KBM-7 (cell line): ENCODE measurements around the gene CDH23.

Experiments
- DNase-seq: peaks from one replicate; pipeline ENCODE4 v3.0.0-alpha.2; 2015
- in situ Hi-C: fragments of 300-500 bp; cut with MboI; formaldehyde crosslinking; loops from 2 replicates; pipeline ENCODE4 v1.14.3; 2020; ENCODE audit warnings: low sequenced_read_pairs, low pct_unique_long_range_greater_than_20kb, mixed read lengths

The CDH23 gene

DNA sequence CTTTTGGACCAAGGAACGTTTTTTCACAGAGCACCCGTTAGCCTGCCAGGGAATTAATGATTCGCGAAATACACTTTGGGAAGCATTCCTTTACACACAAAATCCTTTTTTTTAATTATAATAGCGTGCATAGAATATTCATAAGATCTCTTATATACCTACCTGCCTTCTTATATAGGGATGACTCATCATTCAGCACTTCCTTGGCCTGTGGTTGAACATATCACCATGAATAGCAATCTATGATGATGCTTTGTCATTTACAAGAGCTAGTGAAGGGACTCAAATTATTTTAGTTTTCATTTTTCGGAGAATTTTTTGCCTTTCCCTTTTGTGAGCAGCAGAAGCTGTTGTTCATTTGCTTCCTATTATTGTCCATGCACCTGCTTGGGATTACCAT is 97.0 kb downstream of the CDH23 start:
- DNase-seq: no peak
- in situ Hi-C loops: no loop called here

DNA sequence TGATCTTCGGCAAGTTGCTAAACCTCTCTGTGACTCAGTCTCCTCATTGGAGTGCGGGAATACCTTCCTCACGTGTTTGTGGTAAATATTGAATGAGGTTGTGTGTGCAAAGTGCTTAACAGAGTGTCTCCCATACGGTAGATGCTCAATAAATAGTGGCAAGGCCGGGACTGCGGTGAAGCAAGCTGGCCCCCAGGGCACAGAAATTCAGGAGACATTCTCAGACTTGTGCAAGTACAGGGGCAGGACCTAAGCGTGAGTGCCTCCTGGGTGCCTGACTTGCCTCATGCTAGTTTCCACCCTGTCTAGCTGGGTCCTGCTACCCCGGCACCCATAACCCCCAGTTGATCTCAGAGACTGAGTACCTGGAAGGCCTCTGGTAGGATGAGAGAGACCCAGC is 97.8 kb downstream of the CDH23 start:
- in situ Hi-C loops: no loop called here
- DNase-seq: no peak

DNA sequence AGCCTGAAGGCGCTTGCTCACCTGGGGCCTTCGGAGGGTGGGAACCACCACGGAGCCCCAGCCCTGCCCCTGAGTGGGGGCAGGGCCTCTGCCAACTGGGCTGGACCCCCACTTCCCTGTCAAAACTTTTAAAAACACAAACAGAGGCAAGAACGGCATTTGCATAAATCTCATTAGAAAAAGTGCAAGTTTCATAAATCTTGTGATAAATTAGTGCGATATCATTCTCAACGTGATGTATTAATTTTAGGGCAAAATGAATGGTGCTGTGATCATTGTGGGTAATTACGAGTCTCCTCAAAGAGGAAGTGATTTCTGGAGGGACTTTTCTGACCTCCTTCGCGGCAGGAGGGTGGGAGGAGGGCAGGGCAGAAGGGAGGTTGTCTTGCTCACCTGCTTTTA is 98.3 kb downstream of the CDH23 start:
- peak; percentile 43 for DNase-seq
- in situ Hi-C loops: no loop called here

DNA sequence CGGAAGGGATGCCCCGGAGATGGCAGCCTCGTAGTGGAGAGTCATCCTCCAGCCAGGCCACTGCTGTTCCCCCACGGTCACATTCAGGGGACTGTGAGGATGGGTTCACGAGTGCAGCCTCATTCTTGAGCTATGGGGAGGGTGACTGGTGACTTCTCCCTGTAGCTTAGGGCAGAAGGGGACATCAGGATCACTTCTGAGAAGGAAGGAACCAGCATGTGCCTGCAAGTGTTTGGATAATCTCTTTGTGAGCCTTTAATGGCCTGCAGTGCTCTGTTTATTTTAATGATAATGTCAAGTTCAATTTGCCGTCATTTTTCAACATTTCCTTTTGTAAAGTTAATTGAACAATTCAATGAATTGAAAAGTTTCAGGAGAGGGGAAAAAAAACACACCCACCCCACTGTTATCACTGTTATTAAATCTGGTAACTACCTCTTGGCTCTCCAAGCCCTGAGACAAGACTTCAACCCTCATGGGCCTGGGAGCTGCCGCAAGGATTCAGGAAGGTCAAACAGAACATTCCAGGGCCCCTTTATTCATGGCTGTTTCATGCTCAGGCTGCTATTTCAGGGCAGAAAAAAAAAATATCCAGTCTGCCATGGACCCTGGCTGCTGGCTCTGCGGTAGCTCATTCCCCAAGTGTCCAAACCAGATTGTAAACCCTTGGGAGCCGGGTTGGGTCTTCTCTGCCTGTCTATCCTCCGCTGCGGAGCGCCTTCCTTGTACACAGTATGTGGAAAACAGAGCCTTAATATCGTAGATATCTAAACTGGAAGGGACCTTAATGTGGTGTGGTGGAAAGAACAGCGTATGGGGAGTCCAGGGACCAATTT is 100.4 kb downstream of the CDH23 start:
- no peak for DNase-seq
- in situ Hi-C loops: no loop called here

DNA sequence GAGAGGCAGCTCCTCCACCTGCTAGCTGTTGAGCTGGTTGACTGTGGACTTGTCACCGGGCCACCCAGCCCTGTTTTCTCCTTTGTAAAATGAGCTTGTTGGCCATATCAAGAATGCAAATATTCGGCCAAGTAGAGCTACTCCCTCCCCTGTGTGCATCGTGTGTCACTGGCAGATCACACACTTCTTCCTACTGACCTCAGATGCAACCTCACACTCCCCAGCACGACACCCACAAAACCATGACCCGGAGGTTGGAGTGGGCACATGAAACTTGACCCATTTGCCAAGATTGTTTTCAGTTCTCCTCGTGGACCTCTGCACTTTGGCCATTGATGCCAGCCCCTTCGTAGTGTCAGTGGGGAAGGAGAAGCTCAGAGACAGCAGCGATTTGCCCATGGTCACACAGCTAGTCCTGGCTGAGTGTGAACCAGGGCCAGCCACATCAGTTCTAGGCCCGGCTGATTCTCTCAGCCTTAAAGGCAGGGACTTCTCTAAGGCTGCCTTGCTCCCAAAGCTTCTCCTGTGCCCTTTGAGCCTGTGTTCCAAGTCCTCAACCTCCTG is 101.1 kb downstream of the CDH23 start:
- no peak for DNase-seq
- in situ Hi-C loops: no loop called here

DNA sequence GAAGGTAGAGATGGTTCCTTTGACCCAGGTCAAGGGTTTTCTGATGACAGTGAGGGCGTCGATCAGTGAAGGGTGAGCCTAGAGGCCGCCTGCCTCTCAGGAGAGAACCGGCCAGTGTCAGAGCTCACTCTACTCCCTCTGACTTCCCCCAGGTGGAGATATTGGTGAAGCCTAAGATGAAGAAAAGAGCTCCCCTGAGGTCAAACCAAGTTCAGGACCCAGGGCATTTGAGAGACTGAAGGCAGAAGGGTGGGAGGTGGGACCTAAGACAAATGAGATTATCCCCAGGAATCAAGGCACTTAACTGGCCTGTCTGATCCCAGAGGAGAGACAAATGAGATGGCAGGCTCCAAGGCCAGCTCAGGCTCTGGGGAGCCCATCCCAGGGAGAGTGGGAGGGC is 104.7 kb downstream of the CDH23 start:
- no peak for DNase-seq
- in situ Hi-C loops: no loop called here

DNA sequence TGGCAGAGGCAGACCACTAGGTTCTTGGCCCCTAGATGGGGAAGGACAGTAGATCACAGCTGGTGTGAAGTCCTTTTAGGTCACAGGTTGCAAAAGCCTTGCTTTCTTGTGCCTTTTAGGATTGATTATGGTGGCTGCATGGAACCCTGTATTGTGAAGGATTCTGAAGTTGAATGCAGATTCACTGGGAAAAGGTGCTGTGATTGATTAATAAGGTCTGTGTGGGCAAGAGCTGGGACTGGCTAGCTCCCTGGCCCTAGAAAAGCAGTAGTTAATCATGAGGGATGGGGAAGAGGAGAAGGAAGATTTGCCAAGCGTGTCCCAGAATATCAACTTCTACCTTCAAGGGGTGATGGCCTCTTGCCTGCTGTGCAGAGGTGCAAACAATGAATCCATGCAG is 105.5 kb downstream of the CDH23 start:
- DNase-seq: no peak
- in situ Hi-C loops: no loop called here

DNA sequence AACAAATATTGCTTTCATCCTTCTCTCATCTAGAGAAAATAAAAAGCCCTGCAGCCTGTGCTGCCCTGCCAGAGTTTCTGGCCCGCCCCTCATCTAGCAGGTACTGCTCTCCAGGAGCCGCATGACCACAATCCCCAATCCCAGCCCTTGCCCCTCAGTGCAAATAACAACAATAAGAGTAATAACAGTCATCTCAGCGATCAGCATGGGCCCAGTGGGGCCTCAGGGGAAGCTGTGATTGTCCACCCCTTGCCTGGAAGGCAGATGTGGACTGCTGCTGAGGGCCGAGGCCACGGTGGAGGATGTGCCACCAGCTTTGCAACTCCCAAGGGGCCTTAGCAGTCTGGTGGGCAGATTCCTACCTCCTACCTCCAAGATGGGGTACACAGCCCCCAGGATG is 106.1 kb downstream of the CDH23 start:
- in situ Hi-C loops: no loop called here
- DNase-seq: no peak

DNA sequence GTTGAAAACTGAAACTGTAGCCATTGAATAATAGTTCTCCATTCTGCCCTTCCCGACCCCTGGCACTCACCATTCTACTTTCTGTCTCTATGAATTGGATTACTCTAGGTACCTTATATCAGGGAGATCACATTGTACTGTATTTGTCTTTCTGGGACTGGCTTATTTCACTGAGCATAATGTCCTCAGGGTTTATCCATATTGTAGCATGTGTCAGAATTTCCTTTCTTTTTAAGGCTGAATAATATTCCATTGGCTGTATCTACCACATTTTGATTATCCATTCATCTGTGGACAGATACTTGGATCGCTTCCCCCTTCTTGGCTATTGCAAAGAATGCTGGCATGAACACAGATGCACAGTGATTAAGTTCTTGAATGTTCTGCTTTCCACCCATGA is 107.4 kb downstream of the CDH23 start:
- in situ Hi-C loops: no loop called here
- DNase-seq: no peak

DNA sequence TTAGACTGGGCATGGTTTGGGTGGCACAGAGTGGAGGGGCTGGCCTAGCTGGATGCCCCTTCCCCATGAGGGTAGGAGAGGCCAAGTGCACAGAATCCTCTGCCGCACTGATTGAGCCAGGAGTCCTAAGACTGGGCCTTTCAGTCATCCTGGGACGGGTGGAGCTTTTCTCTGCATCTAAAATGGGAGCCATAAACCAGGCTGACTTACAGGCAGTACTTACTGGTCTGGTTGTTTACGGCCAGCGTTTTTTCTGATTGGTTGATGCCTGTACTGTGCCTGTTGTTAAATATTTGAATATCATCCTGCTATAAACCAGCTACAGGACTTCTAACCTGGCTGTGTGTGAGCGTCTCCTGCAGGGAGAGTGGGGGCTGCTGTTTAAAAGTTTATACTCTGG is 107.8 kb downstream of the CDH23 start:
- no peak for DNase-seq
- in situ Hi-C loops: no loop called here

DNA sequence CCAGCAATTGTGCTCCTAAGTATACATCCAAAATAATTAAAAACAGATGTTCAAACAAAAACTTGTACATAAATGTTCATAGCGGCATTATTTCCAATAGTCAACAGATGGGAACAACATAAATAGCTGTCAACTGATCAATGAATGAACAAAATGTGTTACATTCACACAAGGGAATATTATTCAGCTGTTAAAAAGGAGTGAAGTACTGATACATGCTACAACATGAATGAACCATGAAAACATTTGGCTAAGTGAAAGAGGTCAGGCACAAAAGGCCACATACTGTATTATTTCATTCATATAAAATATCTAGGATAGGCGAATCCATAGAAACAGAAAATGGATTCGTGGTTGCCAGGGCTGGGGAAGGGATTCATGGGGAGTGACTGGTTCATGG is 109.1 kb downstream of the CDH23 start:
- no peak for DNase-seq
- in situ Hi-C loops: no loop called here

DNA sequence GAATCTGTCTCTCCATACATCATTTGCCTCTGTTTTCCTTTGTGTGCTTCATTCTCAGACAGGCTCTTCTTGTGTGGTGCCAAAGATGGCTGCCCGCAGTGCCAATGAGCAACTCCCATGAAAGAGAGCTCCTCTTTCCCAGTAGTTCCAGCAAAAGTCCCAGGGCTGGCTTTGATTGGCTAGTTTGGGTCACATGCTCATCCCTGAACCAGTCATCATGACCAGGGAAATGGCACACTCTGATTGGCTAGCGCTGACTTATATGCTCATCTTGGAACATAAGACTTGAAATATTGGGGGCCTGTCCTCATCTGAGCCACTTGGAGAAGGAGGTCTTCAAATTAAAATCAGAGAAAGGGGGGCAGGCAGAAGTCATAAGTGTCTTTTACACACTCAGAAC is 112.7 kb downstream of the CDH23 start:
- no peak for DNase-seq
- in situ Hi-C loops: no loop called here

DNA sequence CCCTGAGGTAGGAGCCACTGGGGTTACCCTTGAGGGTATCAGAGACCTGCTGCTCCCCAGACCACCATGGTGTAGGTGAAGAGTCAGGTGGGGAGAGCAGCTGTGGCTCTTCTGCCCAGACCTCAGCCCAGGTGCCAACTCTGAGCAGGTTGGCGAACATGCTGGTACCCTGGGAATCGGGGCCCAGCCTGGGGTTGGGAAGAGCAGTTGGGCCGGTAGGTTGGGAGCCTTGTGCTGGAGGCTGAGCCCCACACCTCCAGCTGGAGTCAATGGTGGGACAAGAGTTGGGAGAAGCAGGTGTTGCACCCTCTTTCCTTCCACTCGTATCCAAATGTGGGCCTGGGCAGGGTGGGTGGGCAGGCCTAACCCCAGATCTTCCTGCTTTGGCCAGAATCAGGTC is 114.5 kb downstream of the CDH23 start:
- DNase-seq: no peak
- in situ Hi-C loops: no loop called here

DNA sequence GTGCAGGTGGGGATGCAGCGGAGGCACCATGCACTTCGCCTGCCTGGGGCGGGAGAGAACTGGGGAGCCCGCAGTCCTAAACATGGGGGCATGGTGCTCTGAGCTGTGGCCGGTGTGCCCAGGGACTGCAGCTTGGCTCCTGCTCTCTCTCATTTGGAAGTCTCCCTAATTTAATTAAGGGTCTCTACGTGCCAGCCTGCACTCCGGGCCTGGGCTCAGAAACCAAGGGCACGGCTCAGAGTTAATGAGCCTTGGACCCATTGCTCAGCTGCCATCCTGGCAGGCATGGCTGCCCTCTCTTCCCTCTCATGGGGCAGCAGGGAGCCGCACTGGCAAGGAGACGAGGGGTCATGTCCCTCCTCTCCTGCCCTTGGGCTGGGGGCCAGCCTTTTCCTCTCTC is 115.6 kb downstream of the CDH23 start:
- in situ Hi-C loops: no loop called here
- no peak for DNase-seq

DNA sequence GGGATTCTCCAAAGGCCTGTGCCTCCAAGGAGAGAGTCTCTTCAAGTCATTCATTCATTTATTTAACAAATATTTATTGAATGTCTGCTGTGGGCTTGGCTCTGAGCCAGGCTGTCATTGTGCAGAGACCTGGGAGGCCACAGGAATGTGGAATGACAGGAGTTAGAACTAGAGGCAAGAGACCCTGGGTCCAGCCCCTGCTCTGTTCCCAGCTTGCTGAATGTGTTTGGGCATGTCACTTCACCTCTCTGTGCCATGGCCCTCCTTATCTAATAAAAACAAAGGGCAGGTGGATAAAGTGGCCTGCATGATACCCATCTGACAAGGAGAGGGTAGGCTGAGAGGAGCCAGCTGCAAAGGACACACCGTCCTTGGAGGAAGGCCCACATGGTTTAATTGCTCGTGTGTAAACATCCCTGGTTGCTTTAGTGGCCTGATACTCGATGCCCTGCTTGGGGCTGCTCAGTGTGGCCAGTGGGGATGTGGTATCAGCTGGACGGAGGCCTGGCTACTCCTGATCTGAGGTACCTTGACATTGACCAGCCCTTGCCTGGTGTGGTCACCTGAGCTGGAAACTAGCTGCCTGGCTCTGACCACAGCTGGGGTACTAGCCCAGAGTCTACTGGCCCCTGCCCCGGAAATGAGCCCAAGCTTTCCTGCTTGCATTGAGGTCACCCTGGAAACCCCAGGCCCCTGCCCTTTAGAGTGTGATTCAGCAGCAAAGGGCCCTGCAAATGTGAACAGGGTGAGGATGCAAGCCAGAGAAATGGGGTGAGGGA is 116.2 kb downstream of the CDH23 start:
- DNase-seq: no peak
- in situ Hi-C loops: no loop called here

DNA sequence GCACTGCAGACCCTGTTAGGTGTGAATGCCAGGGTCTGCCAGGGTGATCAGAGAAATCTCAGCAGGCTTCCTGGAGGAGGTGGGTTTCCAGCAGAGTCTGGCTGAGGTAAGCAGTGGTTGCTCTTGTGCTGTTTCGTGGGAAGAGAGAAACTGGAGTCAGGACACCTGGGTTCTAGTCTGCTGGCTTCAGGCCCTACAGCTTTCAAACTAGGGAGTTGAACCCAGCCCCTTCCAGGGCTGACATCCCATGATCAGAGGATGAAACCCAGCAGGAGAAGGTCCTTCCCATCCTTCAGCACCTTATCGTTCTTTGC is 116.8 kb downstream of the CDH23 start:
- no peak for DNase-seq
- in situ Hi-C loops: no loop called here

DNA sequence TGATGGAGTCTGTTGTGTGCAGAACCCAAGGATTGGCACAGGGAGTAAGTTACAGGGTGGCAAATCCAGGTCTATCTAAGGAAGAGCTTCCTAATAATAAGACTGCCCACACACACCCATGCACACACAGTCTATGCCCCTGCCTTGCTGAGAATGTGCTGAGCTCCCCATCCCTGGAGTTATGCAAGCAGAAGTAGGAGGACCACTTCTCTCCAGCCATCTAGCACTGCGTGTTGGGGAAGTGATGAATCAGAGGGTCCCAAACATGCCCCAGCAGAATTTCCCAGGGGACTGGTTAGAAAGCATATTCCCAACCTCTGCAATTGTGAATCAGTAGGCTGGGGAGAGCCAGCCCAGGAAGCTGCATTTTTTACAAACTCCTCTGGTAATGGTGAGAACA is 117.2 kb downstream of the CDH23 start:
- no peak for DNase-seq
- in situ Hi-C loops: no loop called here

DNA sequence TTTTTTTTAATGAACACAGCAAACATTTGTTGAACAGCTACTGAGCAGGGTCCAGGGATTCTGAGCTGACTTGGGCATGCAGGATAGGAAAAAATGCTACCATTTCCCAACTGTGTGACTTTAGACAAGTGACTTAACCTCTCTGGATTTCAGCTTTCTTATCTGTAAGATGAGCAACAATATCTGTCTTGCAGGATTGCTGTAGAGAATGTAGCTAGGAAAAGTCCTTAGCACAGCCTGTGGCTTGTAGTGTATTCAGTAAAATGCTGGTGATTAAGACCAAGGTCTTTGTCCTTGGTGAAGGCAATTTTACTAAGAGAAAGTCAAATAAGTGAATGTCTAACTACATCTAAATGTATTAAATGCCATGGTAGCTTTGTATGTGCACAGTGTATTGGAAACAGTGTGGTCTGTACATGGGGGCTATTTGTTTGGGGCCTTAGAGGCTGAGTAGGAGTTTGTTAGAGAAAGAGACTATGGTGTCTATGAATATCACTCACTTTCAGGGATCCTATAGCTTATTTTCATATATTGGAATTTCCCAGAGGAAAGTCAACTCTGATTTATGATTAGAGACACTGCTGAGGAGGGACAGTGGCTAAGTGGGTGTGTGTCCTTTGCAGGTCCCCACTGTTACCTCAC is 118.9 kb downstream of the CDH23 start:
- in situ Hi-C loops: no loop called here
- DNase-seq: no peak

DNA sequence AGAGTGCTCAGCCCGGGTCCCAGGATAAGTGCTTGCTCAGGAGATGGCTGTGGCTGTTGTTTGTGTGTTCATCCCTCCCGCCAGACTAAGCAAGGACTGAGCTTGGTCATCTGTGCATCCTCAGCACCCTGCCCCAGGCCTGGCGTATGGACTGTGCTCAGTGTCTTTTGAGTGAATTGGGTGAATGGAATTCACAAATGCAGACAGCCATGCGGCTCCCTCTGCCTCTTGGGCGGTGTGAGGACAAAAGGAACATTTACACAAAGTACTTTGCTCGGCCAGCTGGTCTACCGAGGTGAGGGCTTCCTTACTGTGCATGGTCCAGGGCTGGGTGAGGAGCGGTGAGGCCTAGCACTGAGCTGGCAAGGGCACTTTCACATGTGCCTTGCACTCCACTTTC is 120.2 kb downstream of the CDH23 start:
- DNase-seq: no peak
- in situ Hi-C loops: no loop called here
